Muscle layer of colon (tissue), 2 donors: Measurements from ENCODE around the gene USP25.

Experiments
- H3K27ac ChIP-seq: one replicate; pipeline ENCODE4 v1.7.0; 2013; ENCODE audit warnings: low read depth, mild to moderate bottlenecking, low read length, moderate library complexity
- H3K27me3 ChIP-seq, 2 donors: one replicate each; pipeline ENCODE4 v1.7.0; 2013; ENCODE audit warnings: low read length in 2 of 2, mild to moderate bottlenecking in 2 of 2; ENCODE audit not compliant: insufficient read depth in 2 of 2, control insufficient read depth in 1 of 2
- H3K36me3 ChIP-seq: one replicate; pipeline ENCODE4 v1.7.0; 2013; ENCODE audit warnings: mild to moderate bottlenecking, low read length; ENCODE audit not compliant: insufficient read depth
- H3K4me1 ChIP-seq: one replicate; pipeline ENCODE4 v1.7.0; 2013; ENCODE audit warnings: mild to moderate bottlenecking, low read length; ENCODE audit not compliant: insufficient read depth
- H3K4me3 ChIP-seq, 2 donors: one replicate each; pipeline ENCODE4 v1.7.0; 2013; ENCODE audit warnings: low read length in 2 of 2, low read depth in 1 of 2, mild to moderate bottlenecking in 1 of 2, moderate library complexity in 1 of 2
- H3K9ac ChIP-seq: one replicate; pipeline ENCODE4 v1.7.0; 2013; ENCODE audit warnings: low read length
- H3K9me3 ChIP-seq: one replicate; pipeline ENCODE4 v1.7.0; 2013; ENCODE audit warnings: mild to moderate bottlenecking, low read length
- donor health status: abdominal sarcoma.
- donor health status: Adenocarcinoma of cecum.

USP25 gene

DNA sequence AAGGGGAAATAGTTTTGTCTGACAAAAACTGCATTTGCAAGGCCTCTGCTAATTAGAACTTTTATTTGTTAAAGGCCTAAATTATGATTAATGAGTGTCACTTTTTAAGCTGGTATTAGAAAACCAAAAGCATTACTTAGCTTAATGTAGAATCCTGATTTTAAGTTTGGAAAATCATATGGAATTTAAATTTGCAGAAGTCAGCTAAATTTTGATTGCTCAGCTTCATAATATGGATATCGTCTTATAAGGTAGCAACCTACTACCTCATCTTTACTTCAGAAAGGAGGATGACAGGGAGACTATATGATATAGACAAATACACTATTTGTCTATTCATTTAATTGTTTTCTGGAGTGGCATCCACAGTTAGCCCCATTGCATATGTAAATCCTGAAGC is 114.0 kb downstream of the USP25 start:
- no peak overlapping the region for H3K27ac ChIP-seq
- no peak overlapping the region for H3K4me3 ChIP-seq
- no peaks in the 10 kb centered on the region for H3K9me3 ChIP-seq
- no peaks in the 10 kb centered on the region for H3K27me3 ChIP-seq
- no peak overlapping the region for H3K9ac ChIP-seq
- H3K4me1 ChIP-seq: peaks cover 8% of the 10 kb centered on the region
- peaks cover 10% of the 10 kb centered on the region for H3K36me3 ChIP-seq

DNA sequence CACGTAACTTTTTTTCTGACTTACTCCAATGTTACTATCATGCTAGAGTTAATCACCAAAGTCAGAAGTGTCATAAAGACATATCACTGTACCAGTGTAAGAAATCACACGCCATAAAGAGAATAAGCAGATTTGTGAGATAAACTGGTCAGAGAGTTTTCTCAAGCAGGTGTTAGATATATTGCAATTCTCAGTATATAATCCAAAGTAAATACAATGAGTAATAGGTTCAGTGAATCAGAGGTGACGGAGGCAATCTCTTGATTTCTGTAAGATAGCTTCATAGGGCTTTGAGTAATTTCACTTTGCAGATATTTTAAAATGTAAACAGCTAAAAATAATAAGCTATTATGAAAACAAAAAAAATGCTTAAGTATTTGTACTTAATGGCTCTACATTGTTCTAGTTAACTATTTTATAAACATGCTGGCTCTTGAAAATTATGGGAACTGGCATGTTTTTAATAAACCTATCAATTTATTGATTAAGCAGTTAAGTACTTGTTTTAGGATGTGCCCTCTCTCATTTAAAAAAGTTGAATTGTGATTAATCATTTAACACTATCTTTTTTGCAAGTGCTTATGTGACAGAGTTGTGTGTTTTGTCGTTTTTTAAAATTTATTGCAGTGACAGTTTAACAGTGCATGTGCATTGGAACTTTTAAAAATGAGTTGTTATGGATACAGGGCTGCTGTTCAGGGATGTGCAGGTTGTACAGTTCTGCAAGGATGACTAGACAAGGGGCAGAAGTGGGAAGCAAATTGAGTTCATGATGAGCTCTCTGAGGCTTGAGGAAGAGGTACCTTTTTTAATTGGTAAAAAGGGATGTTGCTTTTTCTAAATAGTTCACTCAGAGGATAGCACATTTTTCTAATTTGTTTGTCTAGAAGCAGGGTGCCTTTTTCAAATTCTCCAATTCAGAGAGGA is 119.1 kb downstream of the USP25 start:
- no peaks in the 10 kb centered on the region for H3K27me3 ChIP-seq
- no peaks in the 10 kb centered on the region for H3K36me3 ChIP-seq
- no peak overlapping the region for H3K27ac ChIP-seq
- H3K4me3 ChIP-seq: no peak overlapping the region
- no peak overlapping the region for H3K9ac ChIP-seq
- no peaks in the 10 kb centered on the region for H3K9me3 ChIP-seq
- H3K4me1 ChIP-seq: no peaks in the 10 kb centered on the region

DNA sequence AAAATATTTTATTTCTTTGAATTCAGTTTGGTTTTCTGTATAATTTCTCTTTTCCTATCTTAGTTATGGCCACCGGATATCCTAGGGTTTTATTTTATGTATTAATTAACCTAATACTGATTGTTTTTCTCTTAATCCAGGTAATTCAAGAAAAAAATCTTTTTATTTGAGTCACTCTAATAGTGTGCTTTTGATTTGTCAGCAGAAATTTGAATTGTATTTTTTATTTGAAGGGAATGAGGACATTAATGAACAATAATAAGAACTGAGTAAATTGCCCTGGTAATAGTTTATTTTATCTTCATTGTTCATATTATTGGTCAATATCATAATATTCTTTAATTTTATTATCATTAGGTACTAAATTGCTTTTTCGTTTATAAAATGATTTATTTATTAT is 120.1 kb downstream of the USP25 start:
- Histone ChIP-seq H3K9ac (no peak overlapping the region), H3K27ac (no peak overlapping the region), H3K36me3 (no peaks in the 10 kb centered on the region), H3K9me3 (no peaks in the 10 kb centered on the region), H3K4me1 (no peaks in the 10 kb centered on the region), H3K4me3 (no peak overlapping the region), H3K27me3 (no peaks in the 10 kb centered on the region)

DNA sequence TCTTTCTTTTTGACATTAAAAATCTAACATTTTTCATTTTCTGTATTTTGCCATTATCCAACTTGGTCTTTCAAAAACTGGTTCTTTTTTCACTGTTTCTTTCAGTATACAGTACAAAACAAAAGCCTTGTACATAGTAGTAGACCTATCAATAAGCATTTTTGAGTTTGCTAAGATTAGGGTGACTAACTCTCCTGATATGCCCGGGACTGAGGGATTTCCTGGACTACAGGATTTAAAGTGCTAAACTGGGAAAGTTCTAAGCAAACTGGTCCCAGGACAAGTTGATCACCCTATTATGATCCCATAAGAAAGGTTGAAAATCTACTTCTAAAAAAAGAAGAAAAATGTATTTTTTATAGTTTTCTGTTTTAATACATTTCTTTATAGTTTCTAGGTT is 120.9 kb downstream of the USP25 start:
- no peaks in the 10 kb centered on the region for H3K36me3 ChIP-seq
- H3K4me1 ChIP-seq: no peaks in the 10 kb centered on the region
- H3K27ac ChIP-seq: no peak overlapping the region
- no peaks in the 10 kb centered on the region for H3K27me3 ChIP-seq
- no peaks in the 10 kb centered on the region for H3K9me3 ChIP-seq
- no peak overlapping the region for H3K9ac ChIP-seq
- no peak overlapping the region for H3K4me3 ChIP-seq

DNA sequence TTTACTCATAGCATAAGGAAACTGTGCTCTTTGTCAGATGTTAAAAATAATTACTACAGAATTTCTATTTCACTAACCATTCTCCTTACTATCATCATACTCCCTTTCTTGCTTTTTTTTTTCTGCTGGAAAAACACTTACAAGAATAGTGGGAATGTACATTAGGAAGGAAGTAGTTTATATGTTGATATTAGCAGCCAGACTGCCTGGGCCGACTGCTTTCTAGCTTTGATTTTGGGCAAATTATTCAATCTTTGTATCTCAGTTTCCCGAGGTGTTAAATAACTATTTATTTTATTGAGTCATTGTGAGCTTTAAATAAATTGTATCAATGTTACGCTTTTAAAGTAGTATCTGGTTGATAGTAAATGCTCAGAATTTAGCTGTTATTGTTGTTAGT is 122.4 kb downstream of the USP25 start:
- no peaks in the 10 kb centered on the region for H3K27me3 ChIP-seq
- no peaks in the 10 kb centered on the region for H3K9me3 ChIP-seq
- no peak overlapping the region for H3K4me3 ChIP-seq
- H3K36me3 ChIP-seq: no peaks in the 10 kb centered on the region
- no peak overlapping the region for H3K9ac ChIP-seq
- no peaks in the 10 kb centered on the region for H3K4me1 ChIP-seq
- no peak overlapping the region for H3K27ac ChIP-seq

DNA sequence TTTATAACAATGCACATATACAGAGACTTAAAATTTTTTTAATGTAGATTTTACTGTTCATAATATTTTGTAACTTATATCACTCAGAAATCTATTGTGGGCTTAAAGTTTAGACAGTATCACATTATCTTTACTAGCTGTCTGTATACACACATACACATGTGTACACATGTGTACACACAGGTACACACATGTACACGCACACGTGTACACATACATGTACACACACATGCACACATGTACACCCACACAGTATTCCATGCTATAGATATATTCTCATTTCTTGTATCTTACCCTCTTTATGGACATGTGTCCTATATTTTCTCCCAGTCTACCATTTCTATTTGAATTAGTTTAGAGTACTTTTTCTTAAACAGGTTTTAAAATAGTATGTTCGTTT is 123.3 kb downstream of the USP25 start:
- Histone ChIP-seq H3K4me3 (no peak overlapping the region), H3K27ac (no peak overlapping the region), H3K36me3 (no peaks in the 10 kb centered on the region), H3K9me3 (no peaks in the 10 kb centered on the region), H3K4me1 (no peaks in the 10 kb centered on the region), H3K27me3 (no peaks in the 10 kb centered on the region), H3K9ac (no peak overlapping the region)

DNA sequence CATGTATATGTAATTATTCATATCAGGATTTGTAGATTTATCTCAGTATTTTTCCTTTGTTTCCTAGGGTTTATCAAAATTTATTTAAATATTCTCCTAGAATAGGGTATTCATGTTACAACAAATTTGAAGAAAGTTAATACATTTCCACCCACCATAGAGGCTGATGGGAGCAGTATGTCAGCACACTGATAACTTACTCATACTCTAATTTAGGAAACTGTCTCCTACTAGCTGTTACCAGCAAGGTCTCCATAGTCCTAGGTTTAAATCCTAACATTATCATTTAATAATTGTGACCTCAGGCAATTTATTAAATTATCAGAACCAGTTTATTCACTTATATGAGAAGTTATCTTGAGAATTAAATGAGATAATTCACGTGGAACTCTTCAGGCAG is 127.0 kb downstream of the USP25 start:
- Histone ChIP-seq H3K27me3 (no peaks in the 10 kb centered on the region), H3K9me3 (no peaks in the 10 kb centered on the region), H3K9ac (no peak overlapping the region), H3K4me3 (no peak overlapping the region), H3K4me1 (no peaks in the 10 kb centered on the region), H3K27ac (no peak overlapping the region), H3K36me3 (no peaks in the 10 kb centered on the region)

DNA sequence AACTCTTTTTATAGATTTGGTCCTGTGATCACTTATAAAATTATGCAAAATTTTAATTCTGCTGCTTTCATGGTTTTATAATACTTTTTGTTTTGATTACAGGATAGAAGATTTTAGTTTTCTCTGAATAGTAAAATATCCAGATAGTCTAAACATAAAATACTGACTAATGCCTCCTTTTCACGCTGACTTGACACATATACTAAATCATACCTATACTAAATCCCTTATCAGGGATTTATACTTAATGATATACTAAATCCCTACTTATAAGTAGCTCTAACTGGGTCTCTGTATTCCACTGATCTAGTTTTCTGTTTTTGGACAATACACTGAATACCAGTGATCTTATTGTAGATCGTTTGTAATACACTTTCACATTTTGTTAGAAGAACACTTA is 128.0 kb downstream of the USP25 start:
- Histone ChIP-seq H3K27ac (no peak overlapping the region), H3K4me1 (no peaks in the 10 kb centered on the region), H3K9ac (no peak overlapping the region), H3K4me3 (no peak overlapping the region), H3K27me3 (no peaks in the 10 kb centered on the region), H3K9me3 (no peaks in the 10 kb centered on the region), H3K36me3 (no peaks in the 10 kb centered on the region)

DNA sequence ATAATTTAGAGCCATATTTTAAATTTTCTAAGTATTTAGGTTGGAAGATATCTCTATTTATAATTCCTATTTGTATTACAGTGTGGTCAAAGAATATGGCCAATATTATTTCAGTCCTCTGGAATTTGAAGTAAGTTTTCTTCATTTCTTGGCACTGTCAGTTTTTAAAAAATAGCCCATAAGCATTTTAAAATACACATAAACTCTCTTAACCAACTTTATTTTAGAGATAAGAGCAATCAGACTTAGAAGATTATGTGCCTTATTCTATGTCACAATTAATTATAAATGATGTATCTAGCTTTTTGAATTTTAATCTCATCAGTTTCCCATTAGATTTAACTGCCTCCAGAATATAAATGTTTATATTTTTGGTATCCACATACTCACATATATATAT is 130.8 kb downstream of the USP25 start:
- Histone ChIP-seq H3K27me3 (no peaks in the 10 kb centered on the region), H3K36me3 (peaks cover 3% of the 10 kb centered on the region), H3K27ac (no peak overlapping the region), H3K4me3 (no peak overlapping the region), H3K9me3 (no peaks in the 10 kb centered on the region), H3K4me1 (no peaks in the 10 kb centered on the region), H3K9ac (no peak overlapping the region)

DNA sequence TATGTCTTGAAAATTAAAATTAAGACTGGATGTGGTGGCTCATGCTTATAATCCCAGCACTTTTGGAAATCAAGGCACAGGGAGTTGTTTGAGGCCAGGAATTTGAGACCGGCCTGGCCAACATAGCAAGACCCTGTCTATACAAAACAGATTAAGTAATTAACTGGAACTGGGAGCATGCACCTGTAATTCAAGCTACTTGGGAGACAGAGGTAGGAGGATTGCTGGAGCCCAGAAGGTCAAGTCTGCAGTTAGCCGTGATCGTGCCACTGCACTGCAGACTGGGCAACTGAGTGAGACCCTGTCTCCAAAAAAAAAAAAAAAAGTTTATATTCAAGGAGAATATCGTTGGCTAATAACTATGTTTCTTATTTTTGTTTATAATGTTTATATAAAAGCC is 139.2 kb downstream of the USP25 start:
- Histone ChIP-seq H3K4me3 (no peak overlapping the region), H3K9ac (no peak overlapping the region), H3K27me3 (no peaks in the 10 kb centered on the region), H3K27ac (no peak overlapping the region), H3K9me3 (no peaks in the 10 kb centered on the region), H3K36me3 (peaks cover 9% of the 10 kb centered on the region), H3K4me1 (no peaks in the 10 kb centered on the region)

DNA sequence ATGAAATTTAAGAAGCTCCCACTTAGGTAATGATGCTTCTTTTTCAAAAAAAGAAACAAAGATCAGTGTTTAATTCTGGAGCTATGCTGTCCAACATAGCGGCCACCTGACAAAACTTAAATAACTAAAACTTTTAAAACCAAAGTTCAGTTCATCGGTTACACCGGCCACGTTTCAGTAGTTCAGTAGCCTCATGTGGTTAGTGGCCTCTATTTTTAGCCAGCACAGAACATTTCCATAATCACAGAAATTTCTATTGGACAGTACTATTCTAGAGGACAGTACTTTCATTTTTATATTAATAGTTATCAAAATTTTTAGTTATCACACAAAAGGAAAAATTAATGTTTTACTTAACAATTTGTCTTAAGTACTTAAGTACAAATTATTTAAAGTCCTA is 141.0 kb downstream of the USP25 start:
- Histone ChIP-seq H3K27me3 (no peaks in the 10 kb centered on the region), H3K9ac (no peak overlapping the region), H3K36me3 (peaks cover 16% of the 10 kb centered on the region), H3K4me1 (no peaks in the 10 kb centered on the region), H3K9me3 (no peaks in the 10 kb centered on the region), H3K4me3 (no peak overlapping the region), H3K27ac (no peak overlapping the region)

DNA sequence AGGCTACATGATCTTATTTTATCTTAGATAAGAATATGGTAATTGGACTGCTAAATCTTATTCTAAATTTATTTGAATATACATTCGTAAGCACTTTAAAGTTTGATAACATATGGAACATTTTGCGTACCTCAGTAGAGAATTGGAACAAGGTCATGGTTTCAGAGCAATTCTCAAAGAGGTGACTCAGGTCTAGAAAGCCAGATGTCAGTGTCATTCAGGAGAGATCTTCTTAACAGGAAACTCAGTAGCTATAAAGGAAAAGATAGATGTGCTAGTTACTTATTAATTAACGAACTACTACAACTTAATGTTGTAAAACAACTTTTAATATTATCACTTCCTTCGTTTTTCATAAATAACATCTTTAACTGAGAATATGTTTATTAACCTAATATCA is 142.5 kb downstream of the USP25 start:
- Histone ChIP-seq H3K4me1 (no peaks in the 10 kb centered on the region), H3K4me3 (no peak overlapping the region), H3K27ac (no peak overlapping the region), H3K9me3 (no peaks in the 10 kb centered on the region), H3K9ac (no peak overlapping the region), H3K27me3 (no peaks in the 10 kb centered on the region), H3K36me3 (peaks cover 15% of the 10 kb centered on the region)
